HL-60 (cell line): ENCODE data around the gene SYNM.

Source experiments
- DNase-seq, 2 experiments: peaks; one replicate each; pipeline ENCODE4 v3.0.0-alpha.2; 2010 to 2020; ENCODE audit warnings: low read depth in 1 of 2, low spot score in 1 of 2
- H3K27ac ChIP-seq: fragments of 250-450 bp; sonication (Bioruptor Pico); replicated peaks from 2 replicates; pipeline ENCODE4 v1.5.1; 2020; ENCODE audit warnings: mild to moderate bottlenecking, moderate library complexity
- H3K27me3 ChIP-seq: fragments of 250-450 bp; sonication (Bioruptor Pico); 2 replicates; pipeline ENCODE4 v1.5.1; 2021; ENCODE audit warnings: mild to moderate bottlenecking, moderate library complexity; ENCODE audit not compliant: insufficient read depth, poor library complexity, severe bottlenecking
- H3K4me3 ChIP-seq: replicated peaks from 2 replicates; pipeline ENCODE4 v1.5.1; 2011; ENCODE audit warnings: mild to moderate bottlenecking, control low read depth, low read length; ENCODE audit not compliant: insufficient read depth
- GABPA ChIP-seq: IDR thresholded peaks from 2 replicates; pipeline ENCODE4 v1.6.1; 2012; ENCODE audit warnings: low read depth
- POLR2AphosphoS5 ChIP-seq: IDR thresholded peaks from 2 replicates; pipeline ENCODE4 v1.6.1; 2012; ENCODE audit warnings: low read depth
- SPI1 ChIP-seq: IDR thresholded peaks from 2 replicates; pipeline ENCODE4 v1.6.1; 2012; ENCODE audit warnings: low read depth, mild to moderate bottlenecking, borderline replicate concordance
- TF ChIP-seq, protein P1 (sequence below): IDR thresholded peaks from 2 replicates; pipeline ENCODE4 v1.6.1; 2012; ENCODE audit warnings: low read depth; ENCODE audit not compliant: insufficient replicate concordance
- TF ChIP-seq, protein P2 (sequence below): IDR thresholded peaks from one replicate; pipeline ENCODE4 v1.5.1; 2011; ENCODE audit warnings: low read length, control low read depth, inconsistent platforms; ENCODE audit not compliant: insufficient read depth

SYNM gene

GRCh38 chr15:99165956-99166689, 61.2 kb downstream of the SYNM start:
- TF ChIP-seq GABPA (no peak), SPI1 (no peak)
- TF ChIP-seq, protein P1, sequence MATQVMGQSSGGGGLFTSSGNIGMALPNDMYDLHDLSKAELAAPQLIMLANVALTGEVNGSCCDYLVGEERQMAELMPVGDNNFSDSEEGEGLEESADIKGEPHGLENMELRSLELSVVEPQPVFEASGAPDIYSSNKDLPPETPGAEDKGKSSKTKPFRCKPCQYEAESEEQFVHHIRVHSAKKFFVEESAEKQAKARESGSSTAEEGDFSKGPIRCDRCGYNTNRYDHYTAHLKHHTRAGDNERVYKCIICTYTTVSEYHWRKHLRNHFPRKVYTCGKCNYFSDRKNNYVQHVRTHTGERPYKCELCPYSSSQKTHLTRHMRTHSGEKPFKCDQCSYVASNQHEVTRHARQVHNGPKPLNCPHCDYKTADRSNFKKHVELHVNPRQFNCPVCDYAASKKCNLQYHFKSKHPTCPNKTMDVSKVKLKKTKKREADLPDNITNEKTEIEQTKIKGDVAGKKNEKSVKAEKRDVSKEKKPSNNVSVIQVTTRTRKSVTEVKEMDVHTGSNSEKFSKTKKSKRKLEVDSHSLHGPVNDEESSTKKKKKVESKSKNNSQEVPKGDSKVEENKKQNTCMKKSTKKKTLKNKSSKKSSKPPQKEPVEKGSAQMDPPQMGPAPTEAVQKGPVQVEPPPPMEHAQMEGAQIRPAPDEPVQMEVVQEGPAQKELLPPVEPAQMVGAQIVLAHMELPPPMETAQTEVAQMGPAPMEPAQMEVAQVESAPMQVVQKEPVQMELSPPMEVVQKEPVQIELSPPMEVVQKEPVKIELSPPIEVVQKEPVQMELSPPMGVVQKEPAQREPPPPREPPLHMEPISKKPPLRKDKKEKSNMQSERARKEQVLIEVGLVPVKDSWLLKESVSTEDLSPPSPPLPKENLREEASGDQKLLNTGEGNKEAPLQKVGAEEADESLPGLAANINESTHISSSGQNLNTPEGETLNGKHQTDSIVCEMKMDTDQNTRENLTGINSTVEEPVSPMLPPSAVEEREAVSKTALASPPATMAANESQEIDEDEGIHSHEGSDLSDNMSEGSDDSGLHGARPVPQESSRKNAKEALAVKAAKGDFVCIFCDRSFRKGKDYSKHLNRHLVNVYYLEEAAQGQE, result no peak
- no peak for DNase-seq
- H3K27ac ChIP-seq, result no peak overlapping the region

DNA sequence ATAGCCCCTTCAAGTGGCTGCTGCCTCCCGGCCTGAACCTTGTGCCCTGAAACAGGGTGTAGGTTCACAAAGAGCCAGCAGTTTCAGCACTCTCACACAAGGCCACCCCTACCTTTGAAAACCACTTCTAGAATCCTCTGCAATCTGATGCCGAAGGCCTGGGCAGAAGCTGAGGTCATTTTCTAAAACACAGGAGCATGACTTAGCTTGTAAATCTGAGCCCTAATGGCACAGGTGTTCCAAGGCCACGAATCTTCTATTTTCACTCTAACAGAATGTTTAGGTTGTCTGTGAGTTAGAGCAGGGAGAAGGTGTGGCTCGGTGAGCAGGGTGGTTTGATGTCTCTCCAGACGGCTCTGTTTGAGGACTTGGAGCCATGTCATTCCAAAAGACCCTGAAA, 62.3 kb downstream of the SYNM start:
- Histone ChIP-seq H3K4me3 (no peak overlapping the region), H3K27ac (no peak overlapping the region), H3K27me3 (no peaks in the 10 kb centered on the region)
- TF ChIP-seq, protein P2, sequence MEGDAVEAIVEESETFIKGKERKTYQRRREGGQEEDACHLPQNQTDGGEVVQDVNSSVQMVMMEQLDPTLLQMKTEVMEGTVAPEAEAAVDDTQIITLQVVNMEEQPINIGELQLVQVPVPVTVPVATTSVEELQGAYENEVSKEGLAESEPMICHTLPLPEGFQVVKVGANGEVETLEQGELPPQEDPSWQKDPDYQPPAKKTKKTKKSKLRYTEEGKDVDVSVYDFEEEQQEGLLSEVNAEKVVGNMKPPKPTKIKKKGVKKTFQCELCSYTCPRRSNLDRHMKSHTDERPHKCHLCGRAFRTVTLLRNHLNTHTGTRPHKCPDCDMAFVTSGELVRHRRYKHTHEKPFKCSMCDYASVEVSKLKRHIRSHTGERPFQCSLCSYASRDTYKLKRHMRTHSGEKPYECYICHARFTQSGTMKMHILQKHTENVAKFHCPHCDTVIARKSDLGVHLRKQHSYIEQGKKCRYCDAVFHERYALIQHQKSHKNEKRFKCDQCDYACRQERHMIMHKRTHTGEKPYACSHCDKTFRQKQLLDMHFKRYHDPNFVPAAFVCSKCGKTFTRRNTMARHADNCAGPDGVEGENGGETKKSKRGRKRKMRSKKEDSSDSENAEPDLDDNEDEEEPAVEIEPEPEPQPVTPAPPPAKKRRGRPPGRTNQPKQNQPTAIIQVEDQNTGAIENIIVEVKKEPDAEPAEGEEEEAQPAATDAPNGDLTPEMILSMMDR, result no peak
- DNase-seq, result no peak

More at GRCh38 chr15:99165956-99166689, 61.2 kb downstream of the SYNM start:
- no peak overlapping the region for H3K4me3 ChIP-seq
- H3K27me3 ChIP-seq, result no peaks in the 10 kb centered on the region

DNA sequence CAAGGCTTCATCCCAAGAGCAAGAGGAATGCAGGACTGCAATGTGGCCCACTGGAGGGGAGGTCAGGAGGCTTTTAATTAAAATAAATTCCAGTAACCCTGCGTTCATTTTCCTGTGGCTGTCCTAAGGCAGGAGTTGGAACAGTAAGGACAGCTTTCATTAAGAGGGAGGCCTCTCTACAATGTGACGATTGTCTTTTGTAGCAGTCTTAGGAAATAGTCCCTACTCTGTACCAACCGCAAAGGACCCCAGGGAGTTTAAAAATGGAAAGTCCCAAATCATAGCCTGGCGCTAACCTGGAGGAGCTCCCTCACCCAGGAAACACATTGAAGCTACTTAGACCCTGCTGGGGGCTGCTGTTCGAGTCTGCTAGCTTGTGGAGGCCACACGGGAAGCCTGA, 62.8 kb downstream of the SYNM start:
- TF ChIP-seq GABPA (no peak), SPI1 (no peak), POLR2AphosphoS5 (no peak)
- TF ChIP-seq, protein P2, result no peak
- TF ChIP-seq, protein P1, result no peak
- DNase-seq, result no peak
- Histone ChIP-seq H3K27me3 (no peaks in the 10 kb centered on the region), H3K27ac (no peak overlapping the region), H3K4me3 (no peak overlapping the region)

GRCh38 chr15:99168601-99169580, 64.0 kb downstream of the SYNM start:
- Histone ChIP-seq H3K4me3 (no peak overlapping the region), H3K27me3 (no peaks in the 10 kb centered on the region), H3K27ac (no peak overlapping the region)
- DNase-seq, result peak in 1 of 2 experiments; percentile 45
- TF ChIP-seq, protein P2, result no peak
- TF ChIP-seq, protein P1, result no peak
- TF ChIP-seq POLR2AphosphoS5 (no peak), SPI1 (peak; percentile 94), GABPA (no peak)
